H9 (cell line): ENCODE measurements around the gene CYP19A1. TPM values are rescaled to one million over a fixed set of nuclear protein-coding genes. Genes with fewer than 3 reads are reported as not detected.

Source experiments
- DNase-seq: peaks from one replicate; pipeline ENCODE4 v3.0.0-alpha.2; 2017
- H2AFZ ChIP-seq: one replicate; pipeline ENCODE4 v1.6.1; 2013; ENCODE audit warnings: mild to moderate bottlenecking, low read length, control low read depth, moderate library complexity
- H2AK5ac ChIP-seq: 2 replicates; pipeline ENCODE4 v1.6.1; 2013; ENCODE audit warnings: low read length, control low read depth, mixed read lengths; ENCODE audit not compliant: insufficient read length
- H2BK120ac ChIP-seq: one replicate; pipeline ENCODE4 v1.6.1; 2013; ENCODE audit warnings: low read depth, mild to moderate bottlenecking, low read length, control low read depth, inconsistent platforms; ENCODE audit not compliant: poor library complexity, severe bottlenecking
- H2BK12ac ChIP-seq: 2 replicates; pipeline ENCODE4 v1.6.1; 2013; ENCODE audit warnings: low read length, control low read depth, mixed read lengths, low read depth; ENCODE audit not compliant: insufficient read length
- H2BK15ac ChIP-seq: 2 replicates; pipeline ENCODE4 v1.6.1; 2013; ENCODE audit warnings: low read depth, low read length, control low read depth
- H2BK20ac ChIP-seq: one replicate; pipeline ENCODE4 v1.6.1; 2013; ENCODE audit warnings: low read depth, mild to moderate bottlenecking, low read length, control low read depth, inconsistent platforms; ENCODE audit not compliant: poor library complexity, severe bottlenecking
- H2BK5ac ChIP-seq: 2 replicates; pipeline ENCODE4 v1.6.1; 2013; ENCODE audit warnings: low read length, control low read depth, mixed read lengths; ENCODE audit not compliant: insufficient read length
- H3K14ac ChIP-seq: 2 replicates; pipeline ENCODE4 v1.6.1; 2013; ENCODE audit warnings: low read length, control low read depth; ENCODE audit not compliant: insufficient read depth
- H3K18ac ChIP-seq: 2 replicates; pipeline ENCODE4 v1.6.1; 2013; ENCODE audit warnings: low read depth, mild to moderate bottlenecking, mixed read lengths, low read length, control low read depth; ENCODE audit not compliant: insufficient read length
- H3K23ac ChIP-seq: 2 replicates; pipeline ENCODE4 v1.6.1; 2013; ENCODE audit warnings: low read length, control low read depth, mixed read lengths, low read depth; ENCODE audit not compliant: insufficient read length
- H3K23me2 ChIP-seq: 2 replicates; pipeline ENCODE4 v1.6.1; 2013; ENCODE audit warnings: low read depth, mild to moderate bottlenecking, mixed read lengths, low read length, control low read depth; ENCODE audit not compliant: insufficient read length, poor library complexity, severe bottlenecking
- H3K27ac ChIP-seq: 2 replicates; pipeline ENCODE4 v1.5.1; 2013; ENCODE audit warnings: low read length, control low read depth, mixed read lengths, low read depth; ENCODE audit not compliant: insufficient read length
- H3K27me3 ChIP-seq: 2 replicates; pipeline ENCODE4 v1.6.1; 2013; ENCODE audit warnings: low read length, control low read depth, inconsistent platforms; ENCODE audit not compliant: insufficient read depth
- H3K4ac ChIP-seq: 2 replicates; pipeline ENCODE4 v1.6.1; 2013; ENCODE audit warnings: low read depth, mild to moderate bottlenecking, control low read depth, inconsistent platforms, low read length, moderate library complexity
- H3K4me1 ChIP-seq: 2 replicates; pipeline ENCODE4 v1.6.1; 2013; ENCODE audit warnings: low read length, control low read depth, inconsistent platforms; ENCODE audit not compliant: insufficient read depth
- H3K4me2 ChIP-seq: 2 replicates; pipeline ENCODE4 v1.6.1; 2013; ENCODE audit warnings: low read length, control low read depth, mixed read lengths; ENCODE audit not compliant: insufficient read length, insufficient read depth
- H3K56ac ChIP-seq: 2 replicates; pipeline ENCODE4 v1.6.1; 2013; ENCODE audit warnings: low read depth, mild to moderate bottlenecking, mixed read lengths, low read length, control low read depth; ENCODE audit not compliant: insufficient read length
- H3K79me1 ChIP-seq: 2 replicates; pipeline ENCODE4 v1.6.1; 2013; ENCODE audit warnings: low read depth, mild to moderate bottlenecking, moderate library complexity, low read length, control low read depth, inconsistent platforms; ENCODE audit not compliant: insufficient read depth, poor library complexity, severe bottlenecking
- H3K79me2 ChIP-seq: 2 replicates; pipeline ENCODE4 v1.6.1; 2013; ENCODE audit warnings: low read length, control low read depth, inconsistent platforms; ENCODE audit not compliant: insufficient read depth
- H3K9ac ChIP-seq: 2 replicates; pipeline ENCODE4 v1.6.1; 2013; ENCODE audit warnings: low read length, control low read depth, mixed read lengths; ENCODE audit not compliant: insufficient read length; ENCODE audit errors: extremely low read depth
- H3K9me3 ChIP-seq: one replicate; pipeline ENCODE4 v1.6.1; 2013; ENCODE audit warnings: low read depth, low read length, inconsistent platforms; ENCODE audit not compliant: control insufficient read depth
- H3T11ph ChIP-seq: one replicate; pipeline ENCODE4 v1.6.1; 2013; ENCODE audit warnings: mild to moderate bottlenecking, low read length, control low read depth, inconsistent platforms
- H4K20me1 ChIP-seq: one replicate; pipeline ENCODE4 v1.6.1; 2013; ENCODE audit not compliant: control insufficient read depth, insufficient read length, insufficient read depth
- H4K5ac ChIP-seq: 2 replicates; pipeline ENCODE4 v1.6.1; 2013; ENCODE audit warnings: low read depth, mild to moderate bottlenecking, mixed read lengths, low read length, control low read depth; ENCODE audit not compliant: insufficient read length
- H4K8ac ChIP-seq: replicated peaks from 2 replicates; pipeline ENCODE4 v1.6.1; 2013; ENCODE audit warnings: low read length, control low read depth, mixed read lengths, low read depth; ENCODE audit not compliant: insufficient read length
- H4K91ac ChIP-seq: 2 replicates; pipeline ENCODE4 v1.6.1; 2013; ENCODE audit warnings: low read depth, mild to moderate bottlenecking, moderate library complexity, mixed read lengths, low read length, control low read depth; ENCODE audit not compliant: insufficient read length
- H3K27ac Mint-ChIP-seq, 3 experiments: 2 replicates in 2 of 3; 3 replicates in 1 of 3; pipeline ENCODE4 v1.8.0; 2020 to 2021; ENCODE audit warnings: mixed read lengths in 3 of 3, mild to moderate bottlenecking in 1 of 3, moderate library complexity in 1 of 3
- H3K27me3 Mint-ChIP-seq: 2 replicates; pipeline ENCODE4 v1.8.0; 2021; ENCODE audit warnings: low read depth, mild to moderate bottlenecking, moderate library complexity, mixed read lengths
- H3K36me3 Mint-ChIP-seq, 3 experiments: 2 replicates in 2 of 3; 3 replicates in 1 of 3; pipeline ENCODE4 v1.8.0; 2020 to 2021; ENCODE audit warnings: low read depth in 3 of 3, mixed read lengths in 3 of 3; ENCODE audit not compliant: insufficient read depth in 1 of 3
- H3K4me1 Mint-ChIP-seq, 2 experiments: 2 replicates each; pipeline ENCODE4 v1.8.0; 2020; ENCODE audit warnings: mixed read lengths in 2 of 2
- H3K4me3 Mint-ChIP-seq, 2 experiments: 2 replicates in 1 of 2; 3 replicates in 1 of 2; pipeline ENCODE4 v1.8.0; 2020 to 2021; ENCODE audit warnings: mild to moderate bottlenecking in 2 of 2, mixed read lengths in 2 of 2, moderate library complexity in 1 of 2
- H3K9me3 Mint-ChIP-seq, 2 experiments: 2 replicates in 1 of 2; 3 replicates in 1 of 2; pipeline ENCODE4 v1.8.0; 2020; ENCODE audit warnings: mild to moderate bottlenecking in 2 of 2, mixed read lengths in 2 of 2, moderate library complexity in 1 of 2
- CTCF ChIP-seq: fragments of 200-600 bp; sonication (generic); conservative IDR thresholded peaks from 3 replicates; pipeline ENCODE4 v1.8.0; 2021; ENCODE audit warnings: antibody characterized with exemption, mild to moderate bottlenecking
- WGBS: extraction: QIAGEN DNeasy Blood & Tissue Kit; methylation state at CpG from one replicate; pipeline ENCODE4 v1.1.7; 2013; ENCODE audit warnings: missing lambda C conversion rate, low lambda C conversion rate, mixed read lengths; ENCODE audit not compliant: insufficient read length; ENCODE audit errors: extremely low coverage; 5-methylcytosine and 5-hydroxymethylcytosine counted together
- total RNA-seq: library from RNA; stranded (reverse); gene quantifications from 2 replicates; pipeline ENCODE4 v1.2.1, GENCODE V29; 2021

Gene CYP19A1
- total RNA-seq, 1 experiment from 2014 or later = not detected

- Histone ChIP-seq H4K91ac (no peak overlapping the region), H3K27ac (no peak overlapping the region), H3K23me2 (peaks cover 3% of the 10 kb centered on the region), H2AK5ac (no peak overlapping the region), H2BK12ac (no peak overlapping the region), H3K56ac (no peak overlapping the region), H3K79me2 (no peaks in the 10 kb centered on the region), H2BK5ac (no peak overlapping the region), H3K14ac (no peak overlapping the region), H3K4me2 (no peak overlapping the region), H3K18ac (no peak overlapping the region), H3K9ac (no peak overlapping the region), H3K79me1 (no peaks in the 10 kb centered on the region), H4K5ac (no peak overlapping the region), H3K9me3 (no peaks in the 10 kb centered on the region), H4K20me1 (no peaks in the 10 kb centered on the region), H3T11ph (no peak overlapping the region), H3K4ac (no peak overlapping the region), H2BK15ac (no peak overlapping the region), H3K4me1 (no peaks in the 10 kb centered on the region), H3K23ac (no peak overlapping the region), H2BK20ac (no peak overlapping the region), H2BK120ac (no peak overlapping the region), H2AFZ (no peak overlapping the region), H3K27me3 (no peaks in the 10 kb centered on the region), H4K8ac (no peak overlapping the region)
- no peak overlapping the region for H3K4me3 Mint-ChIP-seq
- peaks cover 3% of the 10 kb centered on the region for H3K27me3 Mint-ChIP-seq
- no peak for TF ChIP-seq CTCF
- H3K36me3 Mint-ChIP-seq = no peaks in the 10 kb centered on the region
- H3K4me1 Mint-ChIP-seq = no peaks in the 10 kb centered on the region
- DNase-seq = no peak
- H3K9me3 Mint-ChIP-seq = no peaks in the 10 kb centered on the region
- H3K27ac Mint-ChIP-seq = no peak overlapping the region
- no CpG with 5 or more reads among the region's 6 CpGs for WGBS
Measured at GRCh38 chr15:51285399-51285798, 53.0 kb downstream of the CYP19A1 start.
